Measurements from ENCODE around the gene IRF2. TPM values are rescaled to one million over a fixed set of nuclear protein-coding genes. Genes with fewer than 3 reads are reported as not detected.

Gene IRF2
- total and polyA plus RNA-seq, 2 experiments from 2014 or later, result 12.8 to 14.2 TPM

GRCh38 chr4:184444953-184445309 is 29.4 kb downstream of the IRF2 start:
- H3F3A ChIP-seq (ENCODE audit: insufficient read depth), result peaks cover 8% of the 10 kb centered on the region
- no peak overlapping the region for H3K4me3 ChIP-seq
- WGBS, 2 experiments (ENCODE audit: low coverage in 1 of 2, low lambda C conversion rate in 2 of 2, missing lambda C conversion rate in 2 of 2), result 91 to 93% methylated on average over 11 of the region's 11 CpGs
- no peak overlapping the region for H2AFZ ChIP-seq
- no peak overlapping the region for H3K4me2 ChIP-seq (ENCODE audit: unreplicated experiment)
- TF ChIP-seq EZH2phosphoT487 (IDR thresholded peaks at IDR 0.05; ENCODE audit: insufficient read depth, low read depth) (no peak), EZH2 (IDR thresholded peaks at IDR 0.05; ENCODE audit: insufficient read depth, poor library complexity, severe bottlenecking) (no peak)
- no peaks in the 10 kb centered on the region for H4K20me1 ChIP-seq (ENCODE audit: insufficient read depth)
- H3K27me3 ChIP-seq (replicated peaks; ENCODE audit: insufficient read depth), result no peaks in the 10 kb centered on the region
- H3K9me3 ChIP-seq (ENCODE audit: low read depth), result no peaks in the 10 kb centered on the region
- in situ Hi-C loops (cut with MboI), result no loop called here
- H3K9me2 ChIP-seq (ENCODE audit: insufficient read depth), result no peaks in the 10 kb centered on the region
- peaks cover 14% of the 10 kb centered on the region for H3K4me1 ChIP-seq (ENCODE audit: insufficient read depth)
- no peak overlapping the region for H3K9ac ChIP-seq
- no peak for DNase-seq
- peaks cover 98% of the 10 kb centered on the region for H3K79me2 ChIP-seq (ENCODE audit: insufficient read depth)
- H3K36me3 ChIP-seq (ENCODE audit: low read depth), result no peaks in the 10 kb centered on the region
- no peak overlapping the region for H3K27ac ChIP-seq

- 96 to 97% methylated on average over 5 of the region's 5 CpGs for WGBS, 2 experiments (ENCODE audit: low coverage in 1 of 2, low lambda C conversion rate in 2 of 2, missing lambda C conversion rate in 2 of 2)
- H3K79me2 ChIP-seq (ENCODE audit: insufficient read depth), result peaks cover 97% of the 10 kb centered on the region
Measured at GRCh38 chr4:184444215-184444952, 30.0 kb downstream of the IRF2 start.

DNA sequence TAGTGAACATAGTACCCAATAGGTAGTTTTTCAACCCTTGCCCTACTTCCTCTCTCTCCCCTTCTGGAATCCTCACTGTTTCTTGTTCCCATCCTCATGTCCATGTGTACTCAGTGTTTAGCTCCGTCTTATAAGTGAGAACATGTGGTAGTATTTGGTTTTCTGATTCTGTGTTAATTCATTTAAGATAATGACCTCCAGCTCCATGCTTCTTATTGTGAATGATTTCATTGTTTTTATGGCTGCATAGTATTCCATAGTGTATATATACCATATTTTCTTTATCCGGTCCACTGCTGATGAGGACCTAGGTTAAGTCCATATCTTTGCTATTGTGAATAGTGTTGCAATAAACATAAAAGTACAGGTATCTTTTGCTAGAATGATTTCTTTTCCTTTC is 31.0 kb downstream of the IRF2 start:
- WGBS, 2 experiments (ENCODE audit: low coverage in 1 of 2, low lambda C conversion rate in 2 of 2, missing lambda C conversion rate in 2 of 2), result 98 to 100% methylated on average over 2 of the region's 2 CpGs
- no peak overlapping the region for H3K4me3 ChIP-seq
- no peak overlapping the region for H2AFZ ChIP-seq
- no peak overlapping the region for H3K4me2 ChIP-seq (ENCODE audit: unreplicated experiment)
- TF ChIP-seq EZH2phosphoT487 (IDR thresholded peaks at IDR 0.05; ENCODE audit: insufficient read depth, low read depth), result no peak
- TF ChIP-seq EZH2 (IDR thresholded peaks at IDR 0.05; ENCODE audit: insufficient read depth, poor library complexity, severe bottlenecking), result no peak
- H4K20me1 ChIP-seq (ENCODE audit: insufficient read depth), result no peaks in the 10 kb centered on the region
- peaks cover 97% of the 10 kb centered on the region for H3K79me2 ChIP-seq (ENCODE audit: insufficient read depth)
- no peaks in the 10 kb centered on the region for H3K36me3 ChIP-seq (ENCODE audit: low read depth)
- in situ Hi-C loops (cut with MboI), result no loop called here
- no peaks in the 10 kb centered on the region for H3K9me3 ChIP-seq (ENCODE audit: low read depth)
- H3K9me2 ChIP-seq (ENCODE audit: insufficient read depth), result no peaks in the 10 kb centered on the region
- no peak overlapping the region for H3K9ac ChIP-seq
- H3K27ac ChIP-seq, result no peak overlapping the region
- H3F3A ChIP-seq (ENCODE audit: insufficient read depth), result no peaks in the 10 kb centered on the region; the same call in none of the 2 replicates
- no peaks in the 10 kb centered on the region for H3K27me3 ChIP-seq (replicated peaks; ENCODE audit: insufficient read depth)
- H3K4me1 ChIP-seq (ENCODE audit: insufficient read depth), result 0 out of 2 replicates have a peak, but pooled peaks cover 5% of the 10 kb centered on the region
- no peak for DNase-seq

More at GRCh38 chr4:184444215-184444952, 30.0 kb downstream of the IRF2 start:
- H3K4me2 ChIP-seq (ENCODE audit: unreplicated experiment), result no peak overlapping the region
- H3F3A ChIP-seq (ENCODE audit: insufficient read depth), result peaks cover 4% of the 10 kb centered on the region
- TF ChIP-seq EZH2phosphoT487 (IDR thresholded peaks at IDR 0.05; ENCODE audit: insufficient read depth, low read depth), result no peak
- no peaks in the 10 kb centered on the region for H3K36me3 ChIP-seq (ENCODE audit: low read depth)
- H3K9me3 ChIP-seq (ENCODE audit: low read depth), result no peaks in the 10 kb centered on the region
- H3K9me2 ChIP-seq (ENCODE audit: insufficient read depth), result no peaks in the 10 kb centered on the region
- no peaks in the 10 kb centered on the region for H4K20me1 ChIP-seq (ENCODE audit: insufficient read depth)
- no peak overlapping the region for H2AFZ ChIP-seq
- no peaks in the 10 kb centered on the region for H3K27me3 ChIP-seq (replicated peaks; ENCODE audit: insufficient read depth)
- H3K4me1 ChIP-seq (ENCODE audit: insufficient read depth), result peaks cover 9% of the 10 kb centered on the region
- no peak overlapping the region for H3K4me3 ChIP-seq
- DNase-seq, result no peak
- in situ Hi-C loops (cut with MboI), result no loop called here
- H3K27ac ChIP-seq, result no peak overlapping the region
- no peak overlapping the region for H3K9ac ChIP-seq

- H3K4me3 ChIP-seq, result no peak overlapping the region
- in situ Hi-C loops (cut with MboI), result no loop called here
- no peaks in the 10 kb centered on the region for H3K9me2 ChIP-seq (ENCODE audit: insufficient read depth)
- no peak overlapping the region for H3K9ac ChIP-seq
- H2AFZ ChIP-seq, result no peak overlapping the region
- H3K4me2 ChIP-seq (ENCODE audit: unreplicated experiment), result no peak overlapping the region
- no peak for DNase-seq
- 84 to 91% methylated on average over 3 of the region's 3 CpGs for WGBS, 2 experiments (ENCODE audit: low coverage in 1 of 2, low lambda C conversion rate in 2 of 2, missing lambda C conversion rate in 2 of 2)
- H3K27me3 ChIP-seq (replicated peaks; ENCODE audit: insufficient read depth), result no peaks in the 10 kb centered on the region
- H3K9me3 ChIP-seq (ENCODE audit: low read depth), result no peaks in the 10 kb centered on the region
- H3K4me1 ChIP-seq (ENCODE audit: insufficient read depth), result 0 out of 2 replicates have a peak, but pooled peaks cover 5% of the 10 kb centered on the region
- no peaks in the 10 kb centered on the region for H3K36me3 ChIP-seq (ENCODE audit: low read depth)
- H3K27ac ChIP-seq, result no peak overlapping the region
- no peak for TF ChIP-seq EZH2 (IDR thresholded peaks at IDR 0.05; ENCODE audit: insufficient read depth, poor library complexity, severe bottlenecking)
- TF ChIP-seq EZH2phosphoT487 (IDR thresholded peaks at IDR 0.05; ENCODE audit: insufficient read depth, low read depth), result no peak
- no peaks in the 10 kb centered on the region for H4K20me1 ChIP-seq (ENCODE audit: insufficient read depth)
- H3F3A ChIP-seq (ENCODE audit: insufficient read depth), result no peaks in the 10 kb centered on the region; the same call in 1 of the 2 replicates
- peaks cover 97% of the 10 kb centered on the region for H3K79me2 ChIP-seq (ENCODE audit: insufficient read depth)
Measured at GRCh38 chr4:184442314-184442635, 32.1 kb downstream of the IRF2 start.

All from GM23248 (cell line).